Measurements from ENCODE around the gene FXYD1. TPM values are rescaled to one million over a fixed set of nuclear protein-coding genes. Genes with fewer than 3 reads are reported as not detected.

The FXYD1 gene
- total RNA-seq, 1 donor from 2014 or later, result 49.7 TPM

DNA sequence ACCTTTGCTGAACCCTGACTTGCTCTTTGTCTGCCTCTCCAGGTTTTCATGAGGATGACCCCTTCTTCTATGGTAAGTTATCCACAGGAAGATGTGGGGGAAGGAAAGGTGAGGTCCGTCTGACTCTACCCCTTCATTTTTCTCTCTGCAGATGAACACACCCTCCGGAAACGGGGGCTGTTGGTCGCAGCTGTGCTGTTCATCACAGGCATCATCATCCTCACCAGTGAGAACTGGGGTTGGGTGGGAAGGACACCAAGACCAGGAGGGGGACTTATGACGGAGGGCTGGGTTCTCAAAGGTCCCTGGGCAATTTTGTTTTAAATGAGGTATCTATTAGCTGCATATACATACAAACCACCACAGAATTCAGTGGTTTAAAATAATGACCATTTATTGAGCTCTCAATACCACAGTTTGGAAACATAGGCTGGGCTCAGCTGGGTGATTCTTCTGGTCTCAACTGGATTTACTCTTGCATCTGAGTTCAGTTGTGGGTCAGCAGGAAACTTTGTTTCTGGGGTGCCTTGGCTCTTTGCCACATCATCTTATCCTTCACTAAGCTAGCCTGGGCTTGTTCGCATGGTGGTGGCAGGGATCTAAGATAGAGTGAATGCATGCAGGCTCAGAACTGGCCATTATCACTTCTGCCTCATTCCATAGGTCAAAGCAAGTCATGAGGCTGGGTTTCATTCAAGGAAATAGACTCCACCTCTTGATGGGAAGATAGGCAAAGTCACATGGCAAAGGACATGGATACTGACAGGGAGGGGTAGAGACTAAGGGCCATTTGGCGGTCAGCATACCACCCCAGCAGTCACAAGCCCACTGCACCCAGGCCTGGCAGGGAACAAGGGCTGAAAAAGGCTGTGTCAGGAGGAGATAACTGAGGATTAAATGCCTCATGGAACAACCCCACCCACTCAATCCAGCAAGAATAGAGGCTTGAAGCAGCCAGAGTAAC lies 27.8 kb downstream of the FXYD1 start:
- peaks cover 7% of the 10 kb centered on the region for H3K4me1 ChIP-seq
- DNase-seq (no peak), ATAC-seq (no peak)
- no peaks in the 10 kb centered on the region for H3K27me3 ChIP-seq (ENCODE audit: low read depth)
- H3K27ac ChIP-seq, result peak overlapping the region; percentile 56
- H3K9me3 ChIP-seq, result peaks cover 35% of the 10 kb centered on the region
- TF ChIP-seq CTCF (IDR thresholded peaks at IDR 0.05), result no peak
- H3K36me3 ChIP-seq, result peaks cover 55% of the 10 kb centered on the region
- no peak overlapping the region for H3K4me3 ChIP-seq
- intact Hi-C loops (cut with DNase I), result no loop called here

DNA sequence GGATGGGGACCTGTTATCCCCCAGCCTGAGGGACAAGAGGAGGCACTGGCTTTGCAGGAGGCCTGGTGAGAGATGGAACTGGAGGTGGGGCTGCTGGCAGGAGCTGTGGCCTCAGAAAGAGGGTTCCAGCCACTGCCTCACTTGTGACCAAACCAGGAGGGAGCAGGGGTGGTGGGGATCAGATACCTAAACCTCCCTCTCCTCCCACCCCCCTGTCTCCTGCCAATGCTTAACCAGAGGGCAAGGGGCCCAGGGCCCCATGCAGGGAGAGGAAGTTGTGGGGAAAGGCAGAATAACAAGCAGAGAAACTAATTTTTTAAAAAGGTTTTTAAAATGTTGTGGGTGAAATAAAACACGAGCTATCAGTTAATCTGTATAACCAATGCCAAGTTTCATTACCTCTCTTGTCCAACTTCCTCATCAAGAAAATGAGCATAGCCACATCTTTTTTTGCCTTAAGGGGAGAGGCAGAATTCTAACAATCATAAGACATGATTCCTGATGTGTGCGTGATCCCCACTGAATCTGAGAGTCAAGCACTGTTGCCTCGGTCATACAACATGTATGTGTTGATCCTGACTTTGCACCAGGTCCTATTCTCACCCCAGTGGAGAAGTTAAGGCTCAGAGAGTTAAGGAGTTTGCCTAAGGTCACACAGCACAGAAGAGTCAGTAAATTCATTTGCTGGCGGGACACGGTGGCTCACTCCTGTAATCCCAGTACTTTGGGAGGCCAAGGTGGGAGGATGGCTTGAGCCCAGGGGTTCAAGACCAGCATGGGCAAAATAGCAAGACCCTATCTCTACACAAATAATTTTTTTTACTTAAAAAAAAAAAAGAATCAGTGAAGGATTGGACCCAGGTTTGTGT lies 28.9 kb downstream of the FXYD1 start:
- Histone ChIP-seq H3K4me3 (no peak overlapping the region), H3K27ac (peak overlapping the region; percentile 56), H3K9me3 (peaks cover 28% of the 10 kb centered on the region), H3K27me3 (ENCODE audit: low read depth) (no peaks in the 10 kb centered on the region), H3K36me3 (peaks cover 44% of the 10 kb centered on the region), H3K4me1 (peaks cover 16% of the 10 kb centered on the region)
- no peak for TF ChIP-seq CTCF (IDR thresholded peaks at IDR 0.05)
- no peak for DNase-seq
- intact Hi-C loops (cut with DNase I), result no loop called here
- ATAC-seq, result no peak

- DNase-seq (no peak), ATAC-seq (no peak)
- no peaks in the 10 kb centered on the region for H3K27me3 ChIP-seq (ENCODE audit: low read depth)
- no peak overlapping the region for H3K4me3 ChIP-seq
- H3K4me1 ChIP-seq, result peaks cover 16% of the 10 kb centered on the region
- peaks cover 25% of the 10 kb centered on the region for H3K9me3 ChIP-seq
- no peak for TF ChIP-seq CTCF (IDR thresholded peaks at IDR 0.05)
- H3K27ac ChIP-seq, result no peak overlapping the region
- H3K36me3 ChIP-seq, result peaks cover 40% of the 10 kb centered on the region
- intact Hi-C loops (cut with DNase I), result no loop called here
Observed at GRCh38 chr19:35168196-35168595, 29.6 kb downstream of the FXYD1 start.

DNA sequence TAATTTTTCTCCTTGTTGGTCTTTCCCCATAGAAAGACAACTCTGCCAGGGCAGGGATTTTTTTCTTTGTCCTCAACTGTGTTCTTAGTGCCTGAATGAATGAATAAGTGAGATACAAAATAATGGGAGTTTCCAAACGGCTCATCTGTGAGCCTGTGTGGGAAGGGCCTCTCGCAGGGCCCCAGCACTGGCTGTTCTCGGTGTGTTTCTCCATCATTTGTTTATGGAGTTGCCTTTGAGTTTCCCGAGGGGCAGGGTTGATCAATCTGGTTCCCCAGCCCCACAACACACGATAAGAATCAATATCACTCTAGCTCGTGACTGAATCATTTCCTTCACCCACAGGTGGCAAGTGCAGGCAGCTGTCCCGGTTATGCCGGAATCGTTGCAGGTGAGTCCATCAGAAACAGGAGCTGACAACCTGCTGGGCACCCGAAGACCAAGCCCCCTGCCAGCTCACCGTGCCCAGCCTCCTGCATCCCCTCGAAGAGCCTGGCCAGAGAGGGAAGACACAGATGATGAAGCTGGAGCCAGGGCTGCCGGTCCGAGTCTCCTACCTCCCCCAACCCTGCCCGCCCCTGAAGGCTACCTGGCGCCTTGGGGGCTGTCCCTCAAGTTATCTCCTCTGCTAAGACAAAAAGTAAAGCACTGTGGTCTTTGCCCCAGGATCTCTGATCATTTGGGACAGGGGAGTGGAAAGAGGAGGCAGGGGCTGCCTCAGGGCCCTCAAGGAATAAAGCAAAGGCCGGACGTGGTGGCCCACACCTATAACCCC lies 30.8 kb downstream of the FXYD1 start:
- Histone ChIP-seq H3K9me3 (peaks cover 21% of the 10 kb centered on the region), H3K4me3 (no peak overlapping the region), H3K27me3 (ENCODE audit: low read depth) (no peaks in the 10 kb centered on the region), H3K4me1 (peaks cover 16% of the 10 kb centered on the region), H3K36me3 (peaks cover 32% of the 10 kb centered on the region), H3K27ac (no peak overlapping the region)
- intact Hi-C loops (cut with DNase I), result no loop called here
- no peak for TF ChIP-seq CTCF (IDR thresholded peaks at IDR 0.05)
- ATAC-seq (peak in 1 of 2 donors; percentile 6), DNase-seq (no peak)
